NCI-H460 (cell line): Measurements from ENCODE around the gene CYP27C1. TPM values are rescaled to one million over a fixed set of nuclear protein-coding genes. Genes with fewer than 3 reads are reported as not detected.
A peak's percentile ranks its signal among the peaks of the same experiment; 100 is the strongest.
"Not testable (repeated sequence)": the region's sequence is repeated elsewhere in the genome, so short reads cannot be mapped to it uniquely, and the experiment has no call there.

Source experiments
- DNase-seq: peaks from one replicate; pipeline ENCODE4 v3.0.0-alpha.2; 2016; ENCODE audit warnings: low read depth; ENCODE audit errors: extremely low read depth
- polyA plus RNA-seq: library from polyadenylated mRNA; depleted of rRNA; stranded (reverse); fragments of >200 nt; gene quantifications from 2 replicates; pipeline ENCODE4 v1.2.3, GENCODE V29; 2014; cell fraction: nucleus; rRNA removed
- total RNA-seq: library from RNA; depleted of rRNA; stranded (reverse); fragments of >200 nt; shearing (Covaris generic); gene quantifications from 2 replicates; pipeline ENCODE4 v1.2.3, GENCODE V29; 2014; rRNA removed

CYP27C1 gene, protein sequence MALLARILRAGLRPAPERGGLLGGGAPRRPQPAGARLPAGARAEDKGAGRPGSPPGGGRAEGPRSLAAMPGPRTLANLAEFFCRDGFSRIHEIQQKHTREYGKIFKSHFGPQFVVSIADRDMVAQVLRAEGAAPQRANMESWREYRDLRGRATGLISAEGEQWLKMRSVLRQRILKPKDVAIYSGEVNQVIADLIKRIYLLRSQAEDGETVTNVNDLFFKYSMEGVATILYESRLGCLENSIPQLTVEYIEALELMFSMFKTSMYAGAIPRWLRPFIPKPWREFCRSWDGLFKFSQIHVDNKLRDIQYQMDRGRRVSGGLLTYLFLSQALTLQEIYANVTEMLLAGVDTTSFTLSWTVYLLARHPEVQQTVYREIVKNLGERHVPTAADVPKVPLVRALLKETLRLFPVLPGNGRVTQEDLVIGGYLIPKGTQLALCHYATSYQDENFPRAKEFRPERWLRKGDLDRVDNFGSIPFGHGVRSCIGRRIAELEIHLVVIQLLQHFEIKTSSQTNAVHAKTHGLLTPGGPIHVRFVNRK
- not detected in 2 replicates for total RNA-seq
- not detected in 2 replicates for polyA plus RNA-seq

DNA sequence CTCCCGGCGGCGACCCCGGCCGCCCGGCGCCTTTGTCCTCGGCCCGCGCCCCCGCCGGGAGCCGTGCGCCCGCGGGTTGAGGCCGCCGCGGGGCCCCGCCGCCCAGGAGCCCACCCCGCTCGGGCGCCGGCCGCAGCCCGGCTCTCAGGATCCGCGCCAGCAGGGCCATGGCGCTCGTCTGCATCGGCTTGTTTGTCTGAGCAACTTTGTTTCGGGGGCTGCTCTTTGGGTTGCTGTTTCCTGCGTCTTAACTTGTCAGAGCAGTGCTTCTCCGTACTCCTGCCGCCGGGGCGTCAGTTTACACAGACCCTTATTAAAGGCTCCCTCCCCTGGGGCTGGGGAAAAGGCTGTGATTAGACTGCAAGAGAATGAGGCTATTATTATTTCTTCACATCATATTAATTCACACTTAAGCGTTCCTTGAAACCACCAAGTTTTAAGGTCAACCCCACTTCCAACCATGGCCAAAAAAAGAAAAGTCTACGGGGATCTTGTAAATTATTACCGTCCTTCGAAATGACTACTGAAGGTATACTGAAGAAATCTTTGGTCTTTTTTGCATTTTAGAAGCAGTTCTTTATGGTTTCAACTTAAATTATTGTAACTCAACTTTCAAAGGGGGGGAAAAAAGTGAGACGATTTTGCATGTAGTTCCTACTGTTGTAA, at the start of gene CYP27C1:
Gene CYP27C1, minus strand, starts transcription at position 198 of the 666 bp plus-strand sequence. Its CDS starts 29 bp downstream, at position 169.
- DNase-seq = no peak

DNA sequence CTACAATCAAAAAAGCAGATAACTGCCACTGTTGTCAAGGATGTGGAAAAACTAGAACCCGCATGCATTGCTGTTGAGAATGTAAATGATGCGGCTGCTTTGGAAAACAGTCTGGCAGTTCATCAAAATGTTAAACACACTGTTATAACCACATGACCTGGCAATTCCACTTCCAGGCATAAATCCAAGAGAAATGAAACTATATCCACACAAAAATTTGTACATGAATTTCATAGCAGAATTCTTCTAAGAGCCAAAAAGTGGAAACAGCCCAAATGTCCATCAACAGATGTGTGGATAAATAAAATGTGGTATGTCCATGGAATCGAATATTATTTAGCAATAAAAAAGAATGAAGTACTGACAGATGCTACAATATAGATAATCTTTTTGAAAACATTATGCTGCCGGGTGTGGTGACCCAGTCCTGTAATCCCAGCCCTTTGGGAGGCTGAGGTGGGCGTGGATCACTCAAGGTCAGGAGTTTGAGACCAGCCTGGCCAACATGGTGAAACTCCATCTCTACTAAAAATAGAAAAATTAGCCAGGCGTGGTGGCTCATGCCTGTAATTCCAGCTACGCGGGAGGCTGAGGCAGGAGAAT, 41.8 kb upstream of the CYP27C1 start:
- DNase-seq = no peak

DNA sequence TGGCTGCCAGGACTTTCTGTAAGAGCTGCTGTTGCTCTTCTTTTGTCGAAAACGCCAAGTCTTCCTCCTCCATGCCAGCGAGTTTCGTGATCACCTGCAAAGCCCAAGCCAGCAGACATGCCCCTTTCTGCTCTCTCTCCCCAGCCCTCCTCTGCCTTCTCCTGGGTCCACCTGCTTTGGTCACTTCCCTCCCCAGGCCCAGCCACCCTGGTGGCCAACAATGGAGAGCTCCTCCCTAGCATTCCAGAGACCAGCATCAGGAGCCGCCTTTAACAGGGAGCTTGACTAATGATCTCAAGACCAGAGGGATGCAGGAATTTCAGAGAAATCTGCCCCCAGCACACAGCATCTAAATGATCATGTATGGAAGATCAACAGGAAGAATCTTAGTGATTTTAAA, 39.3 kb upstream of the CYP27C1 start:
- DNase-seq = no peak

DNA sequence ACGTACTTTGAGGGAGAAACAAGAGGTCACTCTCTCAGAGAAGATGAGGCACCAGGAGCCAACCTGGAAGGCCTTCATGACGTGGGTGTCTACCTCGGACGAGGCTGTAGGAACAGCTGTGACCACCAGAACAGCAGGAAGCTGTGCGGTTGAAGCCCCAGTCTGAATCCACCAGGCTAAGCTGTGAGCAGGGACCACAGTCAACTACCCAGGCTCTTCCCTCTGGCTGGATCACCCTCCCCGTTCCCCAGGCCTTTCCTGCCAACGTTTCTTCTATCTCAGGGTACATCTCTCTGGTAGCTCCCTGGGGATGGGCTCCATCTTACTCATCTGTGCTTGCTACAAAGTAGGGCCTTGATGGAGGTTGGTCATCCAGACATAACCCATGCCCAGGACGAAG, 36.8 kb upstream of the CYP27C1 start:
- DNase-seq = no peak

DNA sequence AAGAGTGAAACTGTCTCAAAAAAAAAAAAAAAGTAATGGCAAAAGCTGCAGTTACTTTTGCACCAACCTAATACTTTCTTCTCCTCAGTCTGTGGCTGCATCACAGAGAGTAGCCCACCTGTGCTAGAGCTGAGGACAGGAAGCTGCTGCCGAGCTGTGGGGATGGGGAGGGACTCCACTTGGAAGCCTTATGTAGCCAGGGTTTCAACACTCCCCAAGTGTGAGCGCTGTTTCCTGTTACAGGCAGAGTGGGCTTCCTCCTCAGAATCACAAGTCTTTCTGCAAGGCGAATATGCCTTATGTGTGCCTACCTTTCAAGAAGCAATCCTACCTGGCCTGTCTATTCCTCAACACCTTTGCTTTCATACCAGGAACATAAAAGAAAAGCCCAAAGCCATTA, 36.3 kb upstream of the CYP27C1 start:
- no peak for DNase-seq

DNA sequence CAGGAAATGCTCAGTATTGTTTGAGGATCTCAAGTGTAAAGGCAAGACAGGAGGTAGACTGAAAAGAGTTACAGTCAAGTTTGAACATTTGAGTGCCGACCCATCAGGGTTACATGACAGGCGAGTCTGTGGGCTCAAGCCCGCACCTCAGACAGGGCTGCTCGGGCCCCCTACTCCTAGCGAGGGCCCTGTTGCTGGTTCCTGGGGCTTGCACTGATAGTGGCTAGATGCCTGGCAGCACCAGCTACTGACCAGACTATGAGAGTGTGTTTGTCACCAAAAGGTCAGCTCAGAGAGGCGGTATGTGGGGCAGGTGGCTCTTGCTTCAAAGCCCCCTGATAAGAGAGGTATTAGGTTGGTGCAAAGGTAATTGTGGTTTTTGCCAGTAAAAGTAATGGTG, 35.6 kb upstream of the CYP27C1 start:
- DNase-seq = no peak

DNA sequence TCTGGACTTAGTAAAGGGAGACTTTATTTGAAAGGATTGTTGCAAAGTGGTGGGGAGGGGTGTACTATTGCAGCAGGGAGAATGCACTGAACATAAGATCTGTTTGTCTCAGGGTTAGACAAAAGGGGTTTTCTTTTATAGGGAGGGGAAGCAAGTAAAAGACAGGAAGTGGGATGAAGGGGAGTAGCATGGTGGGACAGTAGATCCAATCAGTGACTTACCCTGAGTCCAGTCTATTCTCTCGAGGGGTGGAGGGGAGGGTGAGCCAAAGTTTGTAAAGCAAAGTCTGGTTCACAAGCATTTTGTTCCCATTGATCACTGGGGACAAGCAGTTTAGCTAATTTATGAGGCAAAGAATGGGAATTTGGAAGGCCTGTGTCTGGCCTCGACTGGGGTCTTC, 35.0 kb upstream of the CYP27C1 start:
- DNase-seq = no peak

DNA sequence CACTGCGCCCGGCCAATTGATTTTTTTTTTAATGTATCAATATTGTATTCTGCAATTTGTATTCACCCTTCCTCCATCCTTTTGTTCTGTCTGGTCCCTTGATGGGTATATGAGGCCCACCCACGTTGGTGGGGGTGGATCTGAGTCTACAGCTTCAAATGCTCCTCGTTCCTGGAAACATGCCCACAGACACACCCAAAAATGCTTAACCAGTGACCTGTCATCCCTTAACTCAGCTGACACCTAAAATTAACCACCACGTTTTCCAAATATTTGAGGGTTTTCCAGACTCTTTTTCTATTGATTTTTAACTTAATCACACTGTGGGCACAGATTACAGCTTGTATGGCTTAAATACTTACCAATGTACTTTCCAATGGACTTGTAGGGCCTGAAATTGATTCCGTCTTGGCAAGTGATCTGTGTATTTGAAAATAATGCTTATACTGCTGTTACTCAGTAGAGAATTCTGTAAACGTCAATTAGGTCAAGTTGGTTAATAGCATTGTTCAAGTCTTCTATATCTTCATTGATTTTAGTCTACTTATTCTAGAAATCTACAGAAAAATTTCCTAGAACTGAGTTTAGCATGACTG, 34.4 kb upstream of the CYP27C1 start:
- DNase-seq = no peak

DNA sequence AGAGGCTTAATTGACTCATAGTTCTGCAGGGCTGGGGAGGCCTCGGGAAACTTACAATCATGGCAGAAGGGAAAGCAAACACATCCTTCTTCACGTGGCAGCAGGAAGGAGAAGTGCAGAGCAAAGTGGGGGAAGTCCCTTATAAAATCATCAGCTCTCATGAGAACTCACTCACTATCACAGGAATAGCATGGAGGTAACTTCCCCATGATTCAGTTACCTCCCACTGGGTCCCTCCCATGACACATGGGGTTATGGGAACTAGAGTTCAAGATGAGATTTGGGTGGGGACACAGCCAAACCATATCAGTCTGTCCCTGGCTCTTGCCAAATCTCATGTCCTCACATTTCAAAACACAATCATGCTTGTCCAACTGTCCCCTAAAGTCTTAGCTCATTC, 21.1 kb upstream of the CYP27C1 start:
- DNase-seq = not testable (repeated sequence)

DNA sequence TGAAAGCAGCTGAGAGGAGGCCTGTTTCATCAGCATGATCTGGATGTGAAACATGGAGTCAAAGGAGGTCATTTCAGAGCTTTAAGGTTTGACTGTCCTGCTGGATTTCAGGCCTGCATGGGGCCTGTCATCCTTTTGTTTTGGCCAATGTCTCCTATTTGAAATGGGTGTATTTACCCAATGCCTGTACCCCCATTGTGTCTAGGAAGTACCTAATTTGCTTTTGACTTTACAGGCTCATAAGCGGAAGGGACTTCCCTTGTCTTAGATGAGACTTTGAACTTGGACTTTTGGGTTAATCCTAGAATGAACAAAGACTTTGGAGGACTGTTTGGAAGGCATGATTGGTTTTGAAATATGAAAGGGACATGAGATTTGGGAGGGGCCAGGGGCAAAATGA, 19.3 kb upstream of the CYP27C1 start:
- no peak for DNase-seq

DNA sequence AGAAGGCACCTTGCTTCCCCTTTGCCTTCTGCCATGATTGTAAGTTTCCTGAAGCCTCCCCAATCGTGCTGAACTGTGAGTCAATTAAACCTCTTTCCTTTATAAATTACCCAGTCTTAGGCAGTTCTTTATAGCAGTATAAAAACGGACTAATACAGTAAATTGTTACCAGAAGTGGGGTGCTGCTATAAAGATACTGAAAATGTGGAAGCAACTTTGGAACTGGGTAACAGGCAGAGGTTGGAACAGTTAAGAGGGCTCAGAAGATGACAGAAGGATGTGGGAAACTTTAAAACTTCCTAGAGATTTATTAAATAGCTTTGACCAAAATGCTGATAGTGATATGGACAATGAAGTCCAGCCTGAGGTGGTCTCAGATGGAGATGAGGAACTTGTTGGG, 17.7 kb upstream of the CYP27C1 start:
- not testable (repeated sequence) for DNase-seq

DNA sequence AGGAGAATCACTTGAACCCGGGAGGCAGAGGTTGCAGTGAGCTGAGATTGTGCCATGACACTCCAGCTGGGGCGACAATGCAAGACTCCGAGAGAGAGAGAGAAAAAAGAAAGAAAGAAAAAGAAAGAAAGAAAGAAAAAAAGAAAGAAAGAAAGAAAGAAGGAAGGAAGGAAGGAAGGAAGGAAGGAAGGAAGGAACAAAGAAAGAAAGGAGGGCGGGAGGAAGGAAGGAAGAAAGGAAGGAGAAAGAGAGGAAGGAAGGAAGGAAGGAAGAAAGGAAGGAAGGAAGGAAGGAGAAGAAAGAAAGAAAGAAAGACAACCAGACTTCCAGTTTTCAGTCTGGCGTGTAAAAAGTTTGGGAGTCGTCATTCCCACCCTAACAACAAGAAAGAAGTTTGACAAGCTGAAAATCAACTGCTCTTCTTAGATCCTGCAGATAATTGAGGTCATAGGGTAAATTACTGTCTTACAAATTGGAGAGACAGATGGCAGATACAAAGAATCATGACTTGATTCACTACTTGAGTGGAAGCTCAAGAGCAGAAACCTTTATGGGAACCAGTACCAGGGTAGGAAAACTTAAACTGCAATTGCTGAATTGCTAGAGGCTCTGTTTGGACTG, 15.1 kb upstream of the CYP27C1 start:
- no peak for DNase-seq

DNA sequence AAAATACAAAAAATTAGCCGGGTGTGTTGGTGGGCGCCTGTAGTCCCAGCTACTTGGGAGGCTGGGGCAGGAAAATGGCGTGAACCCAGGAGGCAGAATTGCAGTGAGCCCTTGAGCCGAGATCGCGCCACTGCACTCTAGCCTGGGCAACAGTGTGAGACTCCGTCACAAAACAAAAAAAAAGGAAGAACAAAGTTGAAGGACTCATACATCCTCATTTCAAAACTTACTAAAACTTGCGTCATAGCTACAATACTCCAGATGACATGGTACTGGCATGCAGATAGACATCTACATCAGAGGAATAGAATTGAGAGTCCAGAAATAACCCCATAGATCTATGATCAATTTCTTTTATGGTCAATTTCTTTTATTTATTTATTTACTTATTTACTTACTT, 13.6 kb upstream of the CYP27C1 start:
- DNase-seq = no peak

DNA sequence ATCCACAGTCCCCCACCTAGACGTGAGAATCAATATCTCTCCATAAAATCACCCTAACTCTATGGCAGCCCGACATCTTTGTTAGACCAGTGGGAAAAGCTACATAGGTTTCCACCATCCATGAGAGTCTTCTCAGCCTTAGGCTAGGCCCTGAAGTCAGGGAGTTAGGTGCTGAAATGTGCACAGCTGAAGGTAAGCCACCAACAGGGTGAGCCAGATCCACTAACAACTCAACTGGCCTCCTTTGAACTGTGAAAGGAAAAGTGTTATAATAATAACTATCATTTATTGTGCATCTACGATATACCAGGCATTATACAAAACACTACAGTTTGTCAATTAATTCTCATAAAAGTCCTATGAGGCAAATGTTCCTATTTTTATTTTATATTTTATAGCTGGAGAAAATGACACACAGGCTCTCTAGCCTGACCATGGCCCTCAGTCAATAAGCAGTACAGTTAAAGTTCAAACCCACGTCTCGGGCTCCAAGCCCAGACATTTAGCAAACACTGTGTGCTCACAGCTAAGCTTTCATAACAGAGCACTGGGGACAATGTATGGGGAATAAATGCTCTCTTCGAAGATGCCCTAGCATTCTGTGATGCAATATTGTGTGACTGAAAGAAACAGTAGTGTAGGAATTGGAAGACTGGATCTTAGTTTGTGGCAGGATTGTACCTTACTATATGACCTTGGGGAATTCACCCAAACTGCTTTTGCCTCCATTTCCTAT, 11.2 kb upstream of the CYP27C1 start:
- DNase-seq = no peak

DNA sequence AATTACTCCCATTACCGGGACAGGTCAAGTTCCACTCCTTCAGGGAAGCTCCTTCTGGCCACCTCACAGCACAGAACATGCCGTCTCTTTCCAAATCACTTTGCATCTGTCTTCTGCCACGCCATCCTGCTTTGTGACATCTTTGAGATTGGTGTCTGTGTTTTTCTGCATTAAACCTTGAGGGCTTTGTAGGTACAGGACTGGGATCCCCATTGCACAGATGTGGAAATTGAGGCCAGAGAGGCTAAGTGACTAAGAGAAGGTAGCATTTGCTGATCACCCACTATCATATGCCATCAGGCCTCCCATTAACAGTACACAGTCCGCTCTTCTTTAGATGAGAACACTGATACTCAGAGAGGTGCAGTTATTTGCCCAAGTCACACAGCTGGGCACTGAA, 9.5 kb upstream of the CYP27C1 start:
- no peak for DNase-seq

DNA sequence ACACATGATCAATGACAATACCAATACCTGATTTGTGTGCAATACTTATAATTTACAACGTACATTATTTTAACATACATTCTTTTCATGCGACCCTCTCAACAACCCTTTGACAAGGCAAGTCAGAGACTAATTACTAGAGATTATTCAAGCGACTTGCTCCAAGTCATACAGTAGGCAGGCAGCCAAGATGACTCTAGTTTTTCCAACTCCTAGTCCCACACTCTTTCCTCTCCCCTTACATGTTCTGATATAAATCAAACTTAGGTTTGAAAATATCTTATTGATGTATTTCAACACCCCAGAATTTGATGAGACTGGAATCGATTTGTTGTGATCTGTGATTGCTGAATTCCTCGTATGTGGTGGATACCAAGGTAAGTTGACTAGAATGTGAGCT, 8.0 kb upstream of the CYP27C1 start:
- no peak for DNase-seq

DNA sequence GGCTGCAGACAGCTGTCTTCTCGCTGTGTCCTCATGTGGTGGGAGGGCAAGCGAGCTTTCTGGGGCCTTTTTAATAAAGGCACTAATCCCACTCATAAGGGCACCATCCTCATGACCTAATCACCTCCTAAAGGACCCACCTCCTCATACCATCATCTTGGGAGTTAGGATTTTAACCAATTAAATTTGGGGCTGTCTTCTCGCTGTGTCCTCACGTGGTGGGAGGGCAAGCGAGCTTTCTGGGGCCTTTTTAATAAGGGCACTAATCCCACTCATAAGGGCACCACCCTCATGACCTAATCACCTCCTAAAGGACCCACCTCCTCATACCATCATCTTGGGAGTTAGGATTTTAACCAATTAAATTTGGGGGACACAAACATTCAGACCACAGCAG, 7.2 kb upstream of the CYP27C1 start:
- not testable (repeated sequence) for DNase-seq

DNA sequence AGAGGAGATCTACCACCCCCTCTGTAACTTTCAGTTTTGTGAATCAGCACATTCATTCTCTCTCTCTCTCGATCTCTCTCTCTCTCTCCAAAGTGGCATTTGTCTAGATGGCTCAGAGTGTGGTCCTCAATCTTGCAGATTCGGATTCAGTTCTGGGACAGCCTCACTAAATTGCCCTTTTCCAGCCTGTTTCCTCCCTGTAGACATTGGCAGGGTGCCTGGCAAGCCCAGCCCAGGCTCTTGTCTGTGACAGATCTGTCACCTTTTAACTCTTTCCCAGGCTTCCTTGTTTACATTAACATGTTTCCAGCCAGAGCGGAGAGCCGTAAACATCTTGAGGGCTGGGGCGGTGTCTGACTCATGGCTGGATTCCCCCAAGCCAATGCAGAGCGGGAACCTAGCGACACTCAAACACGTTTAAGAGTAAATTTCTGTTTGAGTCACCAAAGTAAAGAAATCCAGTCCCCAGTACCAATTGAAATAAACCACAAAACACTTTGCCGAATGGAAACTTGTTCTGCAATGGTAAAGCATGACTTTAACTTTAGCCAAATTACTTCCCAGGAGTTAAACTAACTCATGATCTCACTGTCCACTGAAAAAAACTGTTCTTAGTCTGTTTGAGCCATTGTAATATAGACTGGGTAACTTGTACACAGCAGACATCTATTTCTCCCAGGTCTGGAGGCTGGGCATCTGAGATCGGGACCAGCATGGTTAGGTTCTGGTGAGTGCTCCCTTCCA, 6.6 kb upstream of the CYP27C1 start:
- DNase-seq = peak; percentile 59

DNA sequence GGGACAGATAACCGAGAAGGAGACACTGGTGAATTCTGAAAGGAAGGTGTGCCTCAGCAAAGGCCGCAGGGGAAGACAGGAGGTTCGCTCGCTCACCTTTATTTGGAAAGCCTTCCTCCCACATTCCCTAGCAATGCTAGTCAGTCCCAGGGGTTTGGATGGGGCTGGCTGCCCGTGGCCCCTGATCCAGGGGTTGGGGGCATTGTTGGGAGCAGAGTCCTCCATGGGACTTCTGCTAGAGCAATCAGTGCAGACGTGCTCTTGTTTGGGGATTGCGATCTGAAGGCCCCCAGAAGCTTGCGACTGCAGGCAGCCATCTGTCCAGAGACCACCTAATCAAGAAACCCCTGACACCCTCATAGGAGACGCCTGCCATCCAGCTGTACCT, 6.0 kb upstream of the CYP27C1 start:
- no peak for DNase-seq
